AG08395 (cell line): ENCODE measurements around the gene PPARD.
"Not testable (repeated sequence)": the region's sequence is repeated elsewhere in the genome, so short reads cannot be mapped to it uniquely, and the experiment has no call there.

Source experiments
- DNase-seq: peaks from one replicate; pipeline ENCODE4 v3.0.0; 2012; ENCODE audit warnings: mixed read lengths, low spot score

PPARD gene

DNA sequence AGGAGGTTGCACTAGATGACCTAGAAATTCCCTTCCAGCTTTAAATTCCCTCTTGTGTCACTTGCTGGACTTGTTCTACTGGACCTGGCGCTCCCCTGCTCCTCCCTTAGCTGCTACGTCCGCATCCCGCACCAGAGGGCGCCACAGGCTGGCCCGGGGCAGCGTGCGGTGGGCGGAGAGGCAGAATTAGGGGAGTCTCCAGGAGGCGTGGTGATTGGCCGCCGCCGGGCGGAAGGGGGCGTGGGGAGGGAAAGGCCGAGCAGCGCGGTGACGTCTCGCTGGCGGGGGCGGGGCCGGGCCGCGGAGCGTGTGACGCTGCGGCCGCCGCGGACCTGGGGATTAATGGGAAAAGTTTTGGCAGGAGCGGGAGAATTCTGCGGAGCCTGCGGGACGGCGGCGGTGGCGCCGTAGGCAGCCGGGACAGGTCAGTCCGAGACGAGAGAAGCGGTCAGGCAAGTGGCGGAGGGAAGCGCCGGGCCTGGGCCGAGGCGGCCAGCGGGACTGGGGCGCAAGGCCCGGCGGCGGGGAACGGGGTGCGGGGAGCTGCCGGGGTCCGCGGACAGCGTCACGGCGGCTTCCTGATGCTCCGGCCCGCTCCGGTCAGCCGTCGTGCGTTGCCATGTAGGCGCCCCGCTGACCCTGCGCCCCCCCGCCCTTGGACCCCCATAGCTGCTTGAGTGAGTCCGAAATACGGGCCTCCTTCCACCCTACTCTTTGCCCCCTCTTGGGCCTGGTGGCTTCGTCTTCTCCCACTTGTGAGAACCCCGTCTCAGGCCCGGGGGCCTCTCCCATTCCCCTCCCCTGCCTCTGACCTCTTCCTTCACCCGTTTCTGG, at the start of gene PPARD:
Gene PPARD, plus strand, starts transcription at position 301 of the 834 bp plus-strand sequence. CDS start 68,530 bp downstream, outside the sequence.
- peak; percentile 99 for DNase-seq

DNA sequence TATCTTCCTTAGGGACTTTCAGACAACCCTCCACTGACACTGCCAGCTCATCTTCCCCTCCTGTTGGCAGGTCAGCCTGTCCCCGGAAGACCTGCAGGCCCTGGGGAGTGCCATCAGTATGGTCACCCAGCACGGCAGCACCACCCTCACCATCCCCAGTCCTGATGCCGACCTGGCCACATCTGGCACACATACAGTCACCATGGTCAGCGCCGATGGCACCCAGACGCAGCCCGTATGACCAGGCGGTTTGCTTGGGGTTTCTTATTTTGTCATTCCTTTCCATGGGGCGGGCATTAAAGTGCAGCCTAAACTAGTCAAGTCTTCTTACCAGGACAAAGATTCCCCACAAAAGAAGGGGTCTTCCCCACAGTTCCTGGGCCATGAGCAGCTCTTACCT, 48.7 kb upstream of the PPARD start:
- no peak for DNase-seq

DNA sequence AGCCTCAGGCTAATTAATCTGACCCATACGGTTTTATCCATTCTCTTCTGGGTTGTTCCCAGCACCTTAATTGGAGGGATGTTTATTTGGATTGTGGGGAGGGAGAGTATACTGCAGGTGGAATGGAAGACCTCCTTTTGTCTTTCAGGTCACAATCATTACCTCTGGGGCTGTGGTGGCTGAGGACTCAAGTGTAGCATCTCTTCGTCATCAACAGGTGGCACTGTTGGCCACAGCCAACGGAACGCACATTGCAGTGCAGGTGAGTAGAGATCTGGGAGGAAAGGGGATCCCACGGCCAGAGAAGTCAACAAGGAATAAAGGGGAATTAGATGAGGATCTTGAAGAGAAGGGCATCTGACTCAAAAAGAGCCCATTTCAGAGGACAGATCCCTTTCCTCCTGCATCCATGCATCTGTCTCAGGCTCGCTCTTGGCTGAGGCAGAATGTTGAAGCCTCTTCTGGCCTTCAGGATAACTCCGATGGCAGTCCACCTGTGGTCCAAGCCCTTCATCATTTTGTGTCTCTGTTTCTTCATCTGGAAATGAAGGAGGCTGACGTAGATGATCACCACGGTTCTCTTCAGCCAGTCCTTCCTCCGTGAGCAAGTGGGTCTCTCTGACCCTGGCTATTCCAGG, 47.9 kb upstream of the PPARD start:
- peak; percentile 60 for DNase-seq

DNA sequence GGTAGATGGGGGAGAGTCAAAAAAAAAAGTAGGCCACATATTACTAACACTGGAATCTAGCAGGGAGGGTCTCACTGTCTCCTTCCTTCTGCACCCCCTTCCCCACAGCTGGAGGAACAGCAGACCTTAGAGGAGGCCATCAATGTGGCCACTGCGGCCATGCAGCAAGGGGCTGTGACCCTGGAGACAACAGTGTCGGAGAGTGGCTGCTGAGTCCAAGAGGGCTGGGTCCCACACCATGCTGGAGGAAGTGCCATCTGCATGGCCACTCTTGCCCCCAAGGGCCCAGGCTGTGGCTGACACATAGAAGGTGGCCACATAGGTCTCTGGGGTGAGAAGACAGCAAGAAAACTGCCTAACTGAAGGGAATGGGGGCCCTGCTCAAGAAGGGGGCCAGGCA, 47.3 kb upstream of the PPARD start:
- DNase-seq = no peak

DNA sequence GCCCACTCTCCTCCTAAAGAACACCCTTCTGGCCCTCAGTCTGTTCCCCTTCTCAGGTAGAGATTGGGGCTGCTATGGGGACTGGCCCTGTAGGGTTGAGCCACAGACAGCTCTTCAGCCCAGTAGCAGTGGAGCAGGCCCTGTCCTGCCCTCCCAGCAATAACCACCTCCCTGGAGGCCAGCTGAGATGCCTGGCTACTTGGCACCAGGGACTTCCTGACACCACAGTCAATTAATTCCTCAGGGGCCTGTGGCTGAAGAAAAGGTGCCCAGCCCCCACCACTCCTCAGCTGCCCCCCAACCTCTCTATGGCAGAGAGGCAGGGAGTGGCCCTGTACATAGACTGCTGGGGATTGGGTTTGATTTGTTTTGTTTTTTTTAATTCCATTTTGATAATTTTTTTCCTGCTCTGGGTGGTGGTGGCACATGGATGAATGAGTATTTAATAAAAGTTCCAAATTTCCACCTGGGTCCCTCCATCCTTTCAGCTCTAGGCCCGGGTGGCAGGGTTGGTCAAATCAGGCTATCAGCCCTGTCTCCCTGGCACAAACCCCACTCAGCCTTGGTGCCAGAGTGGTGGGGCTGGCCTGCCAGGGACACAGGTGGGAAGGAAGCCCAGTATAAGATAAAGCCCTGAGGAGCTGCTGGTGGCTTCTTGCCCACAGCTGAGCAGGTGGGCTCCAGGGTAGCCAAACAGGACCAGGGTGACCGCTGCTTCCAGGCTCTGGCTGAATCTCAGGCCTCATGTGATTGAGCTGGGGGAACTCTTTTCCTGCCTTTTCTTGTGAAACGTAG, 46.6 kb upstream of the PPARD start:
- no peak for DNase-seq

DNA sequence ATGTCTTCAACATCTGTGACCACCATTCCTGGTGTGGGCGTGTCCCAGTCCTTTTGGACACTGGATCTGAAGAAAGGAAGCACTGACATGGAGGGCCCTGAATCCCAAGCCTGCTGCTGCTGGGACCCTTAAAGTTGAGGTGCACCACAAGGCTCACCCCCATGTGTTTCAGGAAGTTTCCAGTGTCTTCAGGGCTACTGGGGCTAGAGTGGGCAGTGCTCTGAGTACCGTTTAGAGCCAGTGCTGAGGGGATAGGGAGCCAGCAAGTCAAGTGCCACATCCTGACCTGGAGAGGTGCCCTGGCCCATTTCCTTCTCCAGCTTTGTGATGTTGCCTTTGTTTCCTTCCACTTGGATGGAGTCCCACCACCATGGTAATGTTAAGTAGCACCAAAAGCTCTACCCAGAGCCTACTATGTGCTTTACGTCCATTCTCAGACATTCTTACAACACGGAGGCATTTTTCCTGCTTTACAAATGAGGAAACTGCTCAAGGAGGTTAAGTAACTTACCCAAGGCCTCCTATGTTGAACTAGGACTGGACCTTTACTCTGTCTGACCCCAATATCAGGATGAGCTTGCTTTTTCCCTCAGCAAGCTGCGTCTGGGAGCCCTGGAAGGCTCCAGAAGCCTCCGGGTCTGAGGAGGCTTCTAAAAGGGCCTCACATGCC, 45.3 kb upstream of the PPARD start:
- no peak for DNase-seq

DNA sequence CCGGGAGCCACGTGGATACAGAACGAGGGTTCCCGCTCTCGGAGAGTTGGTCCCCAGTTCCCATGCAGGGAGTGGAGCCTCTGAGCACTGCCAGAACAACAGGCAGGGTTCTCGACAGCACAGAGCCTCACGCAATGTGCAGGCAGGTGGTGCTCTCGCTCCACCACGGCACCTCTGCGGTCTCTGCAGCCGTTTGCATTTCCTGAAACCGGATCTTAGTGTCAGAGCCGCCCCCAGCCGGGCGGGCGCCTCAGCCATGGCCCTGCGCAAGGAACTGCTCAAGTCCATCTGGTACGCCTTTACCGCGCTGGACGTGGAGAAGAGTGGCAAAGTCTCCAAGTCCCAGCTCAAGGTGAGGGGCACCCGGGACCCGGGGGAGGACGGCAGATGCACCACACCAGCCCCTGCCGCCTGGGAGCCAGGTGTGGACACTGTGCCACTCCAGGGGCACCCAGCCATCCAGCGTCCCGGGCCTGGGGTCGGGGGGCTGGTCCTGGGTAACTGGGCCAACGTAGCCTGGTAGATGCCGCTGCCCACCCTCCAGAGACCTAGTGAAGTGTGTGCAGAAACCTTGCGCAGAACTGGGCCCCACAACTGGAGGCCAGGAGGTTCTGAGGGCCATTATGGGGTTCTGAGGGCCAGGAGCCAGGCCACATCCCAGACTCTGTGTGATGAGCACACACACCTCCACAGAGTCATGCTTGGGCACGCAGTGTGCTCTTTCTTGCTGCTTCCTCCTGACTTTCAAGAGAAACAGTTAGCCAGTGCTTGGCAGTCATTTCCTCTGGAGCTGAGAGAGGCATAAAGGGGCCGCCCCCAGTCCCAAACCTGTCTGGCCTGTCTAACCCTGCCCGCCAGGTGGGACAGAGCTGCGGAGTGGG, 44.5 kb upstream of the PPARD start, which contains the start of gene DEF6:
Gene DEF6, plus strand, starts transcription at position 218 of the 881 bp plus-strand sequence. Its CDS starts 39 bp downstream, at position 257.
- peak; percentile 81 for DNase-seq

DNA sequence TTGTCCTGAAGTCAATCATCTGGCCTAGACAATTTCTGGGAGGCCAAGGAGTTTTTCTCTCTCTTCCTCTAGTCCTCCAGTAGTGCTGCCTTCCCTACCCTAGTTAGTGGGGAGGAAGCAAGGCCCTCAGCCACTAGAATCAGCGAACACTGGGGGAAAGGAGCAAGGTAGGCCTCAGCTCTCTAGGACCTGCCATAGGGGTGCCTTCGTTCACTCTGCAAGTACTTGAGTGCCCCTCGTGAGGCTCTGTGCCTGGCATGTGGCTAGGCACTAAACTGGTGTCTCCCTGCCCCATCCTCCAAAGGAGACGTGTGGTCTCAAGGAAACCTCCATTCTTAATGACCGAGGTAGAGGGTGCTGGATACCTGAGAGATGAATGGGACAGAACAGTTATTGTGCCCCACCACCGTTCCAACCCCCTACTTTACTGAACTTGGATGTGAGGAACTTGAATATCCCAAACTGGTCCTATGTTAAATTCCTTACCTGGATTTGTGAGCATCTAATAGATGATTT, 43.7 kb upstream of the PPARD start:
- no peak for DNase-seq

DNA sequence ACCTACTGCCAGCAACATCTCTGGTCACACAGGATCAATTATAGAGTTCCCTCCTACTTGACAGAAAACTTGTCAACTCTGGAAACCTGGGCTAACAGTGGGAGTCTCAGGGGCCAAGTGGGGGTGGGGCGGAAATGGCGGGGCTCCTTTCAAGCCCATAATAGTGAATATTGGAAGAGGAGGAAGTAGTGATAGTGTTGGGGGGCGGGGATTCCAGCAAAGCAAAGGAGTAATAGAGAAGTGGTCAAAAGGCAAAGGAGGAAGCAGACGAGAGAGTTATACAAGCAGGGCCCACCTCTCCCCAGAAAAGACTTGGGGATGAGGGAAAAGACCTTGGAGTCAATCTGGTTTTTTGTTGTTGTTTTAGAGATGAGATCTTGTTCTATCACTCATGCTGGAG, 42.7 kb upstream of the PPARD start:
- no peak for DNase-seq

DNA sequence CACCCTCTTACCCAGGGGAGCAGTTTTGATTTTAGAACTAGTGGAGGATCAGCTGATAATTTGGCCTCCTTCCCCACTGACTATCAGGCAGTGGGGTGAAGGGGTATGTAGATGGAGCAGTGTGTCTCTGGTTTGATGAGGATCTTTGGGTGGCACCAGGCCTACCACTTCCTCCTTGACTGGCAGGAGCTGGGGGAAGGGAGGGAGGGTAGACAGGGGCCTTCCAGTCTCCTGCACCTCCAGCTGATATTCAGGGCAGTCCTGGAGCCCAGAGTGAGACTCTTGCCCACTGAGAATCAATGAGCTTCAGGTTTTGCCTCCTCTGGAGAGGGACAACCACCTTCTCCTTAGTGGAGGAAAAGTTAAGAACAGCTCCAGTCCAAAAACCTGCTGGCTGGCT, 41.5 kb upstream of the PPARD start:
- DNase-seq = no peak

DNA sequence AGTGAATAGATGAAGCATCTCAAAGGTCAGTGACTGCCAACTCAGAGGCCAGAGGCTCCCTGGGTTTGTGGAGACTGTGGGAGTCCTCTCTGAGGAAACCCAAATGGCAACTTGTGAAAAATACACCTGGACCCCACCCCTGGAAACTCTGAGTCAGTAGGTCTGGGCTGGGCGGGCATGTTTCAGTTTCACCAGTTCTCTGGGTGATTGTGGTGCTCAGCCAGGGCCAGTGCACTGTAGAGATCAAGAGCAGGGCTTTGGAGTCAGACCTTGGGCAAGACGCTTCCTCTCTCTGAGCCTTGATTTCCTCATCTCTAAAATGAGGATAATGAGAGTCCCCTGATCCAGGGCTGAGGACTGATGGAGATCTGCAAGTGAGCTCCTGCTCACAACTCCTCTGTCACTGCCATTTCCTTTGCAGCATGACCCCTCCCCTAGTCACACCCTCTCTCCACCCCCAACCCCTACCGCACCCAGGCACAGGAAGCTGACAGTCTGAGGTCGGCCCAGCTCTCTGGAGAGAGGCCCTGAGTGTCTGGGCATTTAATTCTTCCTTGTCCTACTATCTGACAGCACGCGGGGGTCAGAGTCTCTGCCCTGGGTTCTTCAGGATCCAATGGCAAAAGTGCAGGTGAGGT, 39.6 kb upstream of the PPARD start:
- DNase-seq = peak; percentile 38

DNA sequence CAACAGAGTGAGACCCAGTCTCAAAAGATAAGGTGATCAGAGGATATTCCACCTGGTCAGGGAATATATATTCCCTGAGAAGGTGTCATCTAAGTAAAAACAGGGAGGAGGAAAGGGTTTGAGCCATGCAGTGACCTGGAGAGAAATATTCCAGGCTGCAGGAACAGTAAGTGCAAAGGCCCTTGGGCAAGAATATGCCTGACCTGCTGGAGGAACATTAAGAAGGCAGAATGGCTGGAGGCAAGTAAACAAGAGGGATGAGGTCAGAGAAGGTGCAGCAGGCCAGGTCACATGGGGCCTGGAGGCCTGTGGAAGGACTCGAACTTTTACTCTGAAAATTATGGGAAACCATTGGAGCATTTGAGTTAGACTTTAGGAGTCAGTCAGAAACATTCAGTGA, 38.1 kb upstream of the PPARD start:
- no peak for DNase-seq

DNA sequence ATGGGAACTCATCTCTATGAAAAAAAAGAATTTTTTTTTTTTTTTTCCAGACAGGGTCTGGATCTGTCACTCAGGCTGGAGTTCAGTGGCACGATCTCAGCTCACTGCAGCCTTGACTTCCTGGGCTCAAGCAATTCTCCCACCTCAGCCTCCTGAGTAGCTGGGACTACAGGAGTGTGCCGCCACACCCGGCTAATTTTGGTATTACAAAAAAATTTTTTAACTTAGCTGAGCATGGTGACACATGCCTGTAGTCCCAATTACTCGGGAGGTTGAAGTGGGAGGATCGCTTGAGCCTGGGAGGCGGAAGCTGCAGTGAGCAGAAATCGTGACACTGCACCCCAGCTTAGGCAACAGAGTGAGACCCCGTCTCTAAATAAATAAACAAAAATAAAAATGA, 37.2 kb upstream of the PPARD start:
- no peak for DNase-seq

DNA sequence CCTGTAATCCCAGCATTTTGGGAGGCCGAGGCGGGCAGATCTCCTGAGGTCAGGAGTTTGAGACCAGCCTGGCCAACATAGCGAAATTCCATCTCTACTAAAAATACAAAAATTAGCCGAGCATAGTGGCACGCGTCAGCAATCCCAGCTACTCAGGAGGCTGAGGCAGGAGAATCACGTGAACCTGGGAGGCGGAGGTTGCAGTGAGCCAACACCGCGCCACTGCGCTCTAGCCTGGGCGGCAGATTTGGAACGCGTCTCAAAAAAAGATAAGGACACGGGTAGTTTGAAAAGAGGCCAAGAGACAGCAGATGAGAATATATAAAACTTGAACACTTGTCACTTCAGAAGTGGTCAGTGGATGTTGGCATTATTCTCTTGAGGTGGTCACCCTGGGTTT, 35.2 kb upstream of the PPARD start:
- not testable (repeated sequence) for DNase-seq

DNA sequence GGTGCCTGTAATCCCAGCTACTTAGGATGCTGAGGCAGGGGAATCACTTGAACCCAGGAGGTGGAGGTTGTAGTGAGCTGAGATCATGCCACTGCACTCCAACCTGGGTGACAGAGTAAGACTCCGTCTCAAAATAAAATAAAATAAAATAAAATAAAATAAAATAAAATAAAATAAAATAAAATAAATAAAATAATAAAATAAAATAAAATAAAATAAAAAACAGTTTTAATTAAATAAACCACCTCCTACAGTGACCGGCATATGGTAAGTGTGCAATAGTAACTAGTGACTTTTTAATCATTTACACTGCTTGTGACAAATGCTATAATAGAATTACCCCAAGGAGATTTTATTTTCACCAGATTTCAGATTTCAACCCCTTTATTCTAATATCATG, 33.8 kb upstream of the PPARD start:
- DNase-seq = not testable (repeated sequence)

DNA sequence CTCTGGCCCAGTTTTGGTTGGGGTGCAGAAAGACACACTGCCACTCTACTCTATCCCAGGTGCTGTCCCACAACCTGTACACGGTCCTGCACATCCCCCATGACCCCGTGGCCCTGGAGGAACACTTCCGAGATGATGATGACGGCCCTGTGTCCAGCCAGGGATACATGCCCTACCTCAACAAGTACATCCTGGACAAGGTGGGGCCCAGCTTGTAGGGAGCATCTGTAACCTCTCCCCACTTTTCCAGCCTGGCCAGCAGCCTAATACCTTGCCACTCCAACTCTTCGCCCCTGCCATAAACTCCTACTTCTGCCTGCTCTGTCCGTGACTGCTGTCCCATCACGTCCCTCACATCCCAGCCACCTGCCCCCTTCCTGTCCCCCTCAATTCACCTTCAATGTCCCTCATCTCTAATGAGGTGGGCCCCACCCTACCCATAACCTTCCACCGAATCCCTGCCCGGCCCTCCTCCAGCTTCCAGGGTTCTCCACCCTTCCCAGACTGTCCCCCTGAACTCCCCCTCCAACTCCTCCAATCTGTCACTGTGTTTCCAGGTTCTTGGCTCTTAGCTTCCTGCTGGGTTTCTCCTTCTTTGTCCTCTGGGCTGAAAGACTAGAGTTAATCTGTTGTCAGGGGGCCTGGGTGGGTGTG, 32.6 kb upstream of the PPARD start:
- no peak for DNase-seq

DNA sequence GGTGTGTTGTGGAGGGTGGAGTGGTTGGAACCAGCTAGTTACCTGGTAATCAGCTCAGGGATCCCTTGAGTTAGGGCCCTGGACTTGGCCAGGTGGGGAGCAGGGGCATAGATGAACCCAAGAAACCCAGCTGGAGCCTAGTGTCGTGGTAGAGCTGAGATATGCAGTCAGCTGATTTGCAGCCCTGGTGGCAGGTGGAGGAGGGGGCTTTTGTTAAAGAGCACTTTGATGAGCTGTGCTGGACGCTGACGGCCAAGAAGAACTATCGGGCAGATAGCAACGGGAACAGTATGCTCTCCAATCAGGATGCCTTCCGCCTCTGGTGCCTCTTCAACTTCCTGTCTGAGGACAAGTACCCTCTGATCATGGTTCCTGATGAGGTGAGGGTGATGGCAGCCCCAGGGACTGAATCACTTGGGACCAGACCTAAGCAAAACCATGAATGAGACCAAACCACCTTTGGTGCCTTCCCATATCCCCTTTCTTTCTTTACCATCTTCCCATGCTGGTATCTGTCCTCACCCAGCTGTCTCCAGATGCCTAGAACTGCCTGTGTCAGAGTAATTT, 32.0 kb upstream of the PPARD start:
- no peak for DNase-seq

DNA sequence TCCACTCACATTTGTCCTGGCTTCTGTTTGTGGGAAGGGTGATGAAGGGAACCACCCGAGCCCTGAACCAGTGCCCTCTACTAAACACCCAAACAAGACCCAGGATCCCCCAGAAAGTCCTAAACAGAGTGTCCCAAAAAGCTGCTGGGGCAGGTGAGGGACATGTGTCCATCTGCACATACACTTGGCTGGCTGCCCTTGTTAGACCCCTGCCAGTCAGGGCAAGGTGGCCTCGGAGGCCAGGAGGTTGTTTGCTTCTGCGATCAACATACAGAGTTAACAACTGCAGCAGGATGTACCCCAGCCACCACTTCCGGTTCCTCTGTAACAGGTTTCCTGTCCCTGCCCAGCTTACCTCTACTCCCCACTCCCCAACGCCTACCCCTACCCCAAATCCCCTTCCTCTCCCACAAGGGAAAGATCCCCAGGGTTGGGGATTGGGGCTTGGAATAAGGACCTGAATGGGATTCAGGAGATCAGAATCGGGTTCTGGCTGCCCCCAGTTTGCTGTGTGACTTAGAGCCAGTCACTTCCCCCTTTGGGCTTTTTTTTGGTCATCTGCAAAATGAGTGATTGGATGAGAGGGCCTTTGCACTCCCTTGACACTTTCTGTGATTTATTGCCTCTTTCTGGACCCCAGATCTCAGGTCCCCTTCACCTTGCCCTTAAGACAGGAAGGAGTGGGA, 30.8 kb upstream of the PPARD start:
- DNase-seq = no peak
